Activated B cell treated with CpG ODN at 0.5 μM for 24 hours (primary cell): Measurements from ENCODE around the gene TSPAN10. TPM values are rescaled to one million over a fixed set of nuclear protein-coding genes. Genes with fewer than 3 reads are reported as not detected.
A peak's percentile ranks its signal among the peaks of the same experiment; 100 is the strongest.

Experiments
- ATAC-seq: fragments of 200-7000 bp; cut with Tn5 transposase; one replicate; pipeline ENCODE4 v1.10.0; 2021; ENCODE audit warnings: low read depth, mild to moderate bottlenecking, moderate library complexity
- CTCF ChIA-PET: fragments of 350-600 bp; sonication (Branson Sonifier 250); formaldehyde crosslinking; loops from one replicate; lab custom pipeline; 2021; ENCODE audit warnings: antibody characterized with exemption; lab: Charles Lee
- POLR2A ChIA-PET: fragments of 350-600 bp; sonication (Branson Sonifier 250); formaldehyde crosslinking; loops from one replicate; lab custom pipeline; 2021; ENCODE audit warnings: antibody characterized with exemption; lab: Charles Lee
- DNase-seq: peaks from one replicate; pipeline ENCODE4 v3.0.0; 2022
- H3K27ac Mint-ChIP-seq: one replicate; pipeline ENCODE4 v1.8.0; 2020; ENCODE audit warnings: mixed read lengths
- H3K27me3 Mint-ChIP-seq: one replicate; pipeline ENCODE4 v1.8.0; 2021; ENCODE audit warnings: mixed read lengths
- H3K36me3 Mint-ChIP-seq: one replicate; pipeline ENCODE4 v1.8.0; 2021; ENCODE audit warnings: low read depth, mixed read lengths
- H3K4me1 Mint-ChIP-seq: one replicate; pipeline ENCODE4 v1.8.0; 2021; ENCODE audit warnings: mixed read lengths
- H3K4me3 Mint-ChIP-seq: one replicate; pipeline ENCODE4 v1.8.0; 2020; ENCODE audit warnings: mild to moderate bottlenecking, mixed read lengths
- H3K9me3 Mint-ChIP-seq: one replicate; pipeline ENCODE4 v1.8.0; 2020; ENCODE audit warnings: mixed read lengths
- intact Hi-C: fragments of 100-400 bp; cut with micrococcal nuclease; formaldehyde crosslinking; loops from one replicate; pipeline ENCODE4 v1.15.1; 2024
- total RNA-seq: library from RNA; stranded (reverse); gene quantifications from 2 replicates; pipeline ENCODE4 v1.2.3, GENCODE V29; 2022
- TF ChIP-seq, protein P1 (sequence below): fragments of 200-600 bp; IDR thresholded peaks from one replicate; pipeline ENCODE4 v1.8.0; 2022; ENCODE audit warnings: antibody characterized with exemption, mild to moderate bottlenecking

Gene TSPAN10
- 0.34 and 0.95 TPM in 2 replicates for total RNA-seq

GRCh38 chr17:81636505-81637288 lies at the start of gene TSPAN10, which contains the start of gene NPLOC4:
Gene TSPAN10 (plus strand): TSS chr17:81637196. CDS start chr17:81642413, 5,217 bp downstream.
Gene NPLOC4 (minus strand): TSS chr17:81637112. CDS start chr17:81636930, 182 bp downstream.
- H3K9me3 Mint-ChIP-seq = no peaks in the 10 kb centered on the region
- peak within 1 kb of the TSS; percentile 95 for H3K4me3 Mint-ChIP-seq
- H3K36me3 Mint-ChIP-seq = peaks cover 7% of the 10 kb centered on the region
- ATAC-seq (peak; percentile 89), DNase-seq (peak; percentile 85)
- POLR2A ChIA-PET = interaction anchor here (0.6 to 1.2 kb wide), 5 partner anchors 16 to 632 kb away, joined by 3 to 10 read pairs (median 4); partner anchors contain the start of genes CCDC137, MCRIP1 and OXLD1
- TF ChIP-seq, protein P1, sequence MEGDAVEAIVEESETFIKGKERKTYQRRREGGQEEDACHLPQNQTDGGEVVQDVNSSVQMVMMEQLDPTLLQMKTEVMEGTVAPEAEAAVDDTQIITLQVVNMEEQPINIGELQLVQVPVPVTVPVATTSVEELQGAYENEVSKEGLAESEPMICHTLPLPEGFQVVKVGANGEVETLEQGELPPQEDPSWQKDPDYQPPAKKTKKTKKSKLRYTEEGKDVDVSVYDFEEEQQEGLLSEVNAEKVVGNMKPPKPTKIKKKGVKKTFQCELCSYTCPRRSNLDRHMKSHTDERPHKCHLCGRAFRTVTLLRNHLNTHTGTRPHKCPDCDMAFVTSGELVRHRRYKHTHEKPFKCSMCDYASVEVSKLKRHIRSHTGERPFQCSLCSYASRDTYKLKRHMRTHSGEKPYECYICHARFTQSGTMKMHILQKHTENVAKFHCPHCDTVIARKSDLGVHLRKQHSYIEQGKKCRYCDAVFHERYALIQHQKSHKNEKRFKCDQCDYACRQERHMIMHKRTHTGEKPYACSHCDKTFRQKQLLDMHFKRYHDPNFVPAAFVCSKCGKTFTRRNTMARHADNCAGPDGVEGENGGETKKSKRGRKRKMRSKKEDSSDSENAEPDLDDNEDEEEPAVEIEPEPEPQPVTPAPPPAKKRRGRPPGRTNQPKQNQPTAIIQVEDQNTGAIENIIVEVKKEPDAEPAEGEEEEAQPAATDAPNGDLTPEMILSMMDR = no peak
- H3K4me1 Mint-ChIP-seq = peaks cover 21% of the 10 kb centered on the region
- peak within 1 kb of the TSS; percentile 77 for H3K27ac Mint-ChIP-seq
- H3K27me3 Mint-ChIP-seq = no peaks in the 10 kb centered on the region
- intact Hi-C loops = loop anchor here (1.0 kb wide), 3 partner anchors 30 to 117 kb away; partner anchors contain the start of genes ARL16, CCDC137 and OXLD1
- CTCF ChIA-PET = interaction anchor here (1.0 kb wide), 1 partner anchor 234 kb away, joined by 3 read pairs; no protein-coding TSS in a partner anchor

DNA sequence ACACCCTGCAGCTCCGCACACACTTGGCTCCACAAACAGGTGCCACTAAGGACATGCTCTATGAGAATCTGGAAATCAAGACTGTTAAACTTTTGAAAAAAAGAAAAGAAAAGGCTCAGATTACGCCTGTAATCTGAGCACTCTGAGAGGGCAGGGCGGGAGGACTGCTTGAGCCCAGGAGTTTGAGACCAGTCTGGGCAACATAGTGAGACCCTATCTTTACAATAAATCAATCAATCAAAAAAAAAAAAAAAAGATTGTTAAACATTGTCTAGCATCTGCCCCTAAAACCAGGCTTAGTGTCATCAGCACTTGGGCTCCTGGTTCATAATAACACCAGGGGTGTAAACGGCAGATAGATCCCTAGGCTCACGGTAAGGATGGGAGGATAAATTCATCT lies 47.4 kb upstream of the TSPAN10 start:
- intact Hi-C loops = no loop called here
- no peak overlapping the region for H3K4me3 Mint-ChIP-seq
- H3K4me1 Mint-ChIP-seq = no peaks in the 10 kb centered on the region
- TF ChIP-seq, protein P1 = no peak
- H3K27me3 Mint-ChIP-seq = no peaks in the 10 kb centered on the region
- H3K27ac Mint-ChIP-seq = no peak overlapping the region
- peaks cover 82% of the 10 kb centered on the region for H3K36me3 Mint-ChIP-seq
- ChIA-PET POLR2A (interaction anchor here (0.6 kb wide), 1 partner anchor 13 kb away, joined by 5 read pairs; no protein-coding TSS in a partner anchor), CTCF (no interaction called here)
- DNase-seq = no peak
- no peaks in the 10 kb centered on the region for H3K9me3 Mint-ChIP-seq
- no peak for ATAC-seq

DNA sequence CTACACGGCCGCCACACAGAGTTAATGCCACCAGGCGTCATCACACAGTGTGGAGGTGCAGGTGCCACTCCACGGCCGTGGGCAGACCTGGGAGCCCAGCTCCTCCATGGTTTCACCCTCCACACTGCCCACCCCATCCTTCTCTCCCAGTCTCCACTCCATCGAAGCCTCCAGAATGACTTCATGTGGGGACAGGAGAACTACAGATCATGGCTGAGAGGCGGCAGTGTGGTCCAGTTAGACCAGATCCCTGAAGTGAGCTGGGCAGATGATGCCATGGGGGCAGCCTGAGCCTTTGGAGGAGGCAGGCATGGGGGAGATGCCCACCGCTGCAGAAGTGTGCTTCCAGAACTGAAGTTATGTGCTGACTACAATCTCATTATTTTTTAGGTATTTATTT lies 46.9 kb upstream of the TSPAN10 start:
- TF ChIP-seq, protein P1 = no peak
- H3K27ac Mint-ChIP-seq = no peak overlapping the region
- no peaks in the 10 kb centered on the region for H3K27me3 Mint-ChIP-seq
- ATAC-seq (no peak), DNase-seq (no peak)
- ChIA-PET POLR2A (interaction anchor here (0.6 kb wide), 1 partner anchor 78 kb away, joined by 5 read pairs; the partner anchor contains the start of gene ACTG1), CTCF (no interaction called here)
- H3K4me1 Mint-ChIP-seq = no peaks in the 10 kb centered on the region
- H3K4me3 Mint-ChIP-seq = no peak overlapping the region
- H3K36me3 Mint-ChIP-seq = peaks cover 82% of the 10 kb centered on the region
- no peaks in the 10 kb centered on the region for H3K9me3 Mint-ChIP-seq
- intact Hi-C loops = no loop called here

DNA sequence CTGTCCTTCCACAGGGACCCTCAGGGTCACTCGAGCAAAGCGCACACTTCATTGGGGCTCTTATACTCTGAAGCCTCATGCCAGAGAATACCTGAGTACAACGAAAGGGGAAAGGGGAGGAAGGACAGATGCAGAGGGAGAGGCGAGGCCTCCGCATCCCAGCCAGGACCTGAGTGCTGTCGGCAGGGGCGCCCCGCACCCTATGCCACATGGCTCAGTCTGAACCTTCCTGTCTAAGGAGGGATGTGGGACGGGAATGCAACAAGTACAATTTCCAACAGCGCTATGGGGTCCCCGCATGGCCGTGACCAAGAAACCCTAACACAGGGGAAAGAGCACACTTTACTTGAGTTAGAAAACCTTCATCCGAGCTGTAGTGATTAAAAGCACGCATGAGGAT lies 45.0 kb upstream of the TSPAN10 start:
- ChIA-PET CTCF (no interaction called here), POLR2A (interaction anchor here (0.6 kb wide), 1 partner anchor 74 kb away, joined by 4 read pairs; no protein-coding TSS in a partner anchor)
- H3K4me3 Mint-ChIP-seq = no peak overlapping the region
- peaks cover 3% of the 10 kb centered on the region for H3K4me1 Mint-ChIP-seq
- H3K36me3 Mint-ChIP-seq = peaks cover 76% of the 10 kb centered on the region
- DNase-seq = no peak
- TF ChIP-seq, protein P1 = no peak
- no peaks in the 10 kb centered on the region for H3K9me3 Mint-ChIP-seq
- H3K27ac Mint-ChIP-seq = no peak overlapping the region
- intact Hi-C loops = no loop called here
- H3K27me3 Mint-ChIP-seq = no peaks in the 10 kb centered on the region
- no peak for ATAC-seq
